Mesenchymal stem cell (in vitro differentiated cells and primary cell): ENCODE measurements around the gene ZBTB46.
A peak's percentile ranks its signal among the peaks of the same experiment; 100 is the strongest.

Source experiments
- DNase-seq: peaks from one replicate; pipeline ENCODE4 v3.0.0-alpha.2; 2013
- H2AFZ ChIP-seq: one replicate; pipeline ENCODE4 v1.6.1; 2013; ENCODE audit warnings: low read depth, mild to moderate bottlenecking, control low read depth, inconsistent platforms, low read length, moderate library complexity
- H2AK5ac ChIP-seq: 2 replicates; pipeline ENCODE4 v1.6.1; 2013; ENCODE audit warnings: low read length, moderate library complexity, mild to moderate bottlenecking, inconsistent platforms; ENCODE audit not compliant: severe bottlenecking
- H2BK120ac ChIP-seq: one replicate; pipeline ENCODE4 v1.6.1; 2013; ENCODE audit warnings: low read depth, mild to moderate bottlenecking, inconsistent platforms, low read length, moderate library complexity
- H2BK12ac ChIP-seq, 2 experiments: one replicate each; pipeline ENCODE4 v1.6.1; 2013; ENCODE audit warnings: inconsistent platforms in 2 of 2, low read length in 2 of 2, mild to moderate bottlenecking in 2 of 2, moderate library complexity in 2 of 2, control low read depth in 1 of 2
- H2BK15ac ChIP-seq: one replicate; pipeline ENCODE4 v1.6.1; 2013; ENCODE audit warnings: mild to moderate bottlenecking, low read depth, inconsistent platforms; ENCODE audit not compliant: poor library complexity, severe bottlenecking
- H2BK5ac ChIP-seq: 2 replicates; pipeline ENCODE4 v1.6.1; 2013; ENCODE audit warnings: low read depth, mild to moderate bottlenecking, low read length, control low read depth, inconsistent platforms; ENCODE audit not compliant: poor library complexity, severe bottlenecking
- H3K14ac ChIP-seq, 2 experiments: one replicate each; pipeline ENCODE4 v1.6.1; 2013; ENCODE audit warnings: inconsistent platforms in 2 of 2, low read length in 2 of 2, control low read depth in 1 of 2, mild to moderate bottlenecking in 1 of 2, moderate library complexity in 1 of 2
- H3K18ac ChIP-seq, 2 experiments: one replicate each; pipeline ENCODE4 v1.6.1; 2013; ENCODE audit warnings: inconsistent platforms in 2 of 2, low read length in 2 of 2, control low read depth in 1 of 2, low read depth in 1 of 2, mild to moderate bottlenecking in 1 of 2
- H3K23ac ChIP-seq, 2 experiments: one replicate each; pipeline ENCODE4 v1.6.1; 2013; ENCODE audit warnings: inconsistent platforms in 2 of 2, low read length in 2 of 2, mild to moderate bottlenecking in 2 of 2, moderate library complexity in 2 of 2, control low read depth in 1 of 2
- H3K27ac ChIP-seq: 2 replicates; pipeline ENCODE4 v1.5.1; 2013; ENCODE audit warnings: mild to moderate bottlenecking, moderate library complexity, low read length, control low read depth, inconsistent platforms; ENCODE audit not compliant: poor library complexity, severe bottlenecking
- H3K27me3 ChIP-seq, 2 experiments: 2 replicates each; pipeline versions ENCODE4 v1.6.1 to v1.7.0; 2013; ENCODE audit warnings: low read length in 2 of 2, mild to moderate bottlenecking in 2 of 2, moderate library complexity in 2 of 2, control low read depth in 1 of 2, inconsistent platforms in 1 of 2; ENCODE audit not compliant: control insufficient read depth in 1 of 2, insufficient read depth in 1 of 2
- H3K36me3 ChIP-seq, 2 experiments: 2 replicates each; pipeline versions ENCODE4 v1.6.1 to v1.7.0; 2013; ENCODE audit warnings: low read length in 2 of 2, control low read depth in 1 of 2, inconsistent platforms in 1 of 2, low read depth in 1 of 2, mild to moderate bottlenecking in 1 of 2; ENCODE audit not compliant: insufficient read depth in 2 of 2, control insufficient read depth in 1 of 2
- H3K4ac ChIP-seq, 2 experiments: one replicate each; pipeline ENCODE4 v1.6.1; 2013; ENCODE audit warnings: inconsistent platforms in 2 of 2, low read length in 2 of 2, mild to moderate bottlenecking in 2 of 2, moderate library complexity in 2 of 2, control low read depth in 1 of 2, low read depth in 1 of 2
- H3K4me1 ChIP-seq: 2 replicates; pipeline ENCODE4 v1.6.1; 2013; ENCODE audit warnings: low read depth, low read length, control low read depth; ENCODE audit not compliant: control insufficient read depth, insufficient read depth
- H3K4me2 ChIP-seq: 2 replicates; pipeline ENCODE4 v1.6.1; 2013; ENCODE audit warnings: low read length, mild to moderate bottlenecking, inconsistent platforms; ENCODE audit not compliant: poor library complexity, severe bottlenecking
- H3K4me3 ChIP-seq, 2 experiments: 2 replicates each; pipeline versions ENCODE4 v1.5.1 to v1.7.0; 2013; ENCODE audit warnings: low read length in 2 of 2, mild to moderate bottlenecking in 2 of 2, control low read depth in 1 of 2, low read depth in 1 of 2; ENCODE audit not compliant: insufficient read depth in 1 of 2
- H3K79me1 ChIP-seq: replicated peaks from 2 replicates; pipeline ENCODE4 v1.6.1; 2013; ENCODE audit warnings: mild to moderate bottlenecking, control low read depth, low read length, inconsistent platforms; ENCODE audit not compliant: poor library complexity, severe bottlenecking
- H3K9ac ChIP-seq: 2 replicates; pipeline ENCODE4 v1.7.0; 2013; ENCODE audit warnings: mild to moderate bottlenecking, low read length, moderate library complexity
- H3K9me3 ChIP-seq: 2 replicates; pipeline ENCODE4 v1.7.0; 2013; ENCODE audit warnings: mild to moderate bottlenecking, low read length; ENCODE audit not compliant: control insufficient read depth
- H4K8ac ChIP-seq: one replicate; pipeline ENCODE4 v1.6.1; 2013; ENCODE audit warnings: inconsistent platforms, mild to moderate bottlenecking, low read length, moderate library complexity
- H4K91ac ChIP-seq: one replicate; pipeline ENCODE4 v1.6.1; 2013; ENCODE audit warnings: mild to moderate bottlenecking, low read length, inconsistent platforms
- WGBS: methylation state at CpG from one replicate; pipeline ENCODE4 v1.1.7; 2013; ENCODE audit warnings: mixed read lengths; 5-methylcytosine and 5-hydroxymethylcytosine counted together

Gene ZBTB46

GRCh38 chr20:63843222-63843621, 12.2 kb upstream of the ZBTB46 start:
- Histone ChIP-seq H2BK120ac (no peak overlapping the region), H2AK5ac (no peak overlapping the region), H3K4me3 (no peak overlapping the region), H3K36me3 (no peaks in the 10 kb centered on the region), H3K23ac (no peak overlapping the region), H2BK12ac (peak overlapping the region in 1 of 2 experiments; percentile 40), H2AFZ (no peak overlapping the region), H2BK5ac (no peak overlapping the region), H3K4ac (no peak overlapping the region), H2BK15ac (no peak overlapping the region), H3K9ac (no peak overlapping the region), H3K9me3 (no peaks in the 10 kb centered on the region), H4K91ac (peak overlapping the region; percentile 4), H3K14ac (no peak overlapping the region), H3K27me3 (peaks cover 0 to 45% of the 10 kb centered on the region in 2 experiments), H4K8ac (no peak overlapping the region), H3K4me1 (peaks cover 33% of the 10 kb centered on the region), H3K79me1 (no peaks in the 10 kb centered on the region), H3K18ac (no peak overlapping the region), H3K27ac (no peak overlapping the region), H3K4me2 (no peak overlapping the region)
- DNase-seq, result no peak
- WGBS, result 91% methylated on average over 12 of the region's 12 CpGs

- WGBS, result 97% methylated on average over 9 of the region's 9 CpGs
- Histone ChIP-seq H3K18ac (no peak overlapping the region), H3K27me3 (peaks cover 0 to 40% of the 10 kb centered on the region in 2 experiments), H2BK120ac (no peak overlapping the region), H3K9ac (no peak overlapping the region), H2AK5ac (no peak overlapping the region), H3K9me3 (no peaks in the 10 kb centered on the region), H3K23ac (no peak overlapping the region), H3K79me1 (no peaks in the 10 kb centered on the region), H3K4ac (no peak overlapping the region), H2BK15ac (no peak overlapping the region), H3K4me2 (no peak overlapping the region), H3K36me3 (no peaks in the 10 kb centered on the region), H3K4me3 (peak overlapping the region in 1 of 2 experiments; percentile 7), H4K91ac (no peak overlapping the region), H3K14ac (no peak overlapping the region), H3K27ac (no peak overlapping the region), H2AFZ (no peak overlapping the region), H3K4me1 (peaks cover 23% of the 10 kb centered on the region), H2BK5ac (no peak overlapping the region), H4K8ac (no peak overlapping the region), H2BK12ac (peak overlapping the region in 1 of 2 experiments; percentile 24)
- no peak for DNase-seq
These were observed 11.2 kb upstream of the ZBTB46 start for GRCh38 chr20:63842258-63842657.

DNA sequence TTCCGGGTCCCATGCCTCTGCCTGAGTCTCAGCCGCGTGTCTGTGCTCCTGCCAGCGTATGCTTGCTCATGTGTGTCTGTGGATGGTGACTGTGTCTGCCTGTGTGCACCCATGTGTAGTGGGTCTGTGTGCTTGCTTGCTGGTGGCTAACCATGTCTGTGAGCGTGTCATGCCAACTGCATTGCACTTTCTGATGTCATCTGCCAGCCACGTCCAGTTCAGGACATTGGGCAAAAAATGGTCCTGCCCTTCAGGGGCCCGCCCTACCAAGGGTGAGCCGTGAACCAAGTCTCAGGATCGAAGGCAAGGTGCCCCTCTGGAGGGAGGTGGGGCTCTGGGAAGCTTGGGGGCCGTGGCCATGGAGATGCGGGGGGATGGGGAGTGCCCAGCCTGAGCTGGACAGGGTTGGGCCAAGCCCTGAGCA, 9.4 kb upstream of the ZBTB46 start:
- Histone ChIP-seq H3K18ac (no peak overlapping the region), H3K4me2 (no peak overlapping the region), H3K4me3 (no peak overlapping the region), H2BK120ac (no peak overlapping the region), H2AFZ (no peak overlapping the region), H3K14ac (no peak overlapping the region), H2BK12ac (peak overlapping the region in 1 of 2 experiments; percentile 0), H3K27ac (no peak overlapping the region), H3K9me3 (no peaks in the 10 kb centered on the region), H2BK5ac (no peak overlapping the region), H2BK15ac (no peak overlapping the region), H3K9ac (no peak overlapping the region), H2AK5ac (no peak overlapping the region), H3K79me1 (no peaks in the 10 kb centered on the region), H3K4me1 (peaks cover 24% of the 10 kb centered on the region), H3K4ac (no peak overlapping the region), H3K23ac (no peak overlapping the region), H4K8ac (no peak overlapping the region), H3K36me3 (no peaks in the 10 kb centered on the region), H3K27me3 (peaks cover 0 to 28% of the 10 kb centered on the region in 2 experiments), H4K91ac (no peak overlapping the region)
- 89% methylated on average over 11 of the region's 11 CpGs for WGBS
- no peak for DNase-seq

DNA sequence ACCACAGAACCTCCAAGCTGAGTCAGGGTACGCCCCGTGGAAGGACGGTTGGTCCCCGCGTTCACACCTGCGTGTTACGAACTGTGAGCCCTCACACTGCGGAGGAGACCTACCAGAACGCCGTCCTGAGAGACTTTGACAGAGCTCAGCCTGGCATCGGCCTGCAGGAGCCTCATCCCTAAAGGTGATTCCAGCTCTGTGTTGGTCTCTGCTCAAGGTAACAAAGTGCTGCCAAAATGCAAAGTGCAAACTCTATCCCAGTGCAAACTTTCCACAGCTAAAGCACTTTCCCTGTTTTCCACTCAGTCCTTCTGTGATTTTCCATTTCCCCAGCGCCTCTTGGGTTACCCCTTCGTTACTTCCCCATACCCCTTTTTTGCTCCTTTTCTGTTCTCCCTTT, 8.6 kb upstream of the ZBTB46 start:
- no peak overlapping the region for H2BK120ac ChIP-seq
- H3K79me1 ChIP-seq, result no peaks in the 10 kb centered on the region
- H3K18ac ChIP-seq, result no peak overlapping the region
- H3K4ac ChIP-seq, result no peak overlapping the region
- H3K14ac ChIP-seq, result no peak overlapping the region
- peaks cover 31% of the 10 kb centered on the region for H3K4me1 ChIP-seq
- no peak overlapping the region for H4K8ac ChIP-seq
- no peaks in the 10 kb centered on the region for H3K36me3 ChIP-seq
- DNase-seq, result no peak
- no peaks in the 10 kb centered on the region for H3K9me3 ChIP-seq
- H3K27ac ChIP-seq, result no peak overlapping the region
- no peak overlapping the region for H2AK5ac ChIP-seq
- no peak overlapping the region for H2AFZ ChIP-seq
- no peak overlapping the region for H2BK15ac ChIP-seq
- H3K23ac ChIP-seq, result no peak overlapping the region
- WGBS, result 91% methylated on average over 13 of the region's 13 CpGs
- peaks cover 0 to 27% of the 10 kb centered on the region in 2 experiments for H3K27me3 ChIP-seq
- H2BK5ac ChIP-seq, result no peak overlapping the region
- H3K4me3 ChIP-seq, result no peak overlapping the region
- no peak overlapping the region for H4K91ac ChIP-seq
- no peak overlapping the region for H3K9ac ChIP-seq
- H3K4me2 ChIP-seq, result no peak overlapping the region
- H2BK12ac ChIP-seq, result no peak overlapping the region
